GM18507 (cell line): ENCODE measurements around the gene GSTM3.

Experiments
- DNase-seq: peaks from one replicate; pipeline ENCODE4 v3.0.0; 2011; ENCODE audit warnings: low read depth; ENCODE audit not compliant: insufficient read length; ENCODE audit errors: extremely low spot score
- FAIRE-seq: peaks from 2 replicates; lab custom pipeline; 2011; peaks lifted over from hg19 to GRCh38; lab: Jason Lieb, UNC

Gene GSTM3

DNA sequence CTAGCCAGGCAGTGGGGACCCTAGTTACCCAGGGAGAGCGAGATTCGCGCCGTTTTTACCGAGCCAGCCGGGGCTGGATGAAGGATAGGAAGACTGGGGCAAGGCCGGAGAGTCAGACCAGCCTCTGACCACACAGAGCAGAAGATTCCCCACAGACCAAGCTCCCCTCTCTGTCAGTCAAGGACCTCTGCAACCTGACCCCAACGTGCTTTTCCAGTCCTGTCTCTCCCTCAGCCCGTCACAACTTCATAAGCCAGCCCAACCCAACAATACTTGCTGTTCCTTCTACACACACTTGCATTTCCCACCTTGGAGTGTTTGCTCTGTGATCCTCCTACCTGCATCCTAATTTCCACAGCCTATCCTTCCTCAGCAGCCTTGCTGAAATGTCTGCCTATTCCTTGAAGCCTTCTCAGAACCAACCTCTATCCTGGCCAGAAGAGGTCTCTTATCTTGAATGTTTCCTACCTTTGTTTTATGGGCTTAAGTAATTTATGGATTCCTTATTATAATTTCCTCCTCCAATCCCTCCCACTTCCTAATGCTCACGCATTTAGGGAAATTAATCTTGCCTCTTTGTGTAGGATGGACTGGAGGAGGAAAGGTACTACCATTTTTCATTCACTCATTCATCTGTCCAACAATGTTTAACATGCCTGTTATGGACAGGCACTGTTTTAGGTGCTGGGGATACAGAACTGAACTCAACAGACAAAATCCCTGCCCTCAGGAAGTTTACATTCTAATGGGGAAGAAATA is at the start of gene GSTM3:
TSS of gene GSTM3 (minus strand) at position 424 of the 759 bp plus-strand sequence. CDS start 751 bp downstream, outside the sequence.
- DNase-seq (no peak), FAIRE-seq (no peak)

DNA sequence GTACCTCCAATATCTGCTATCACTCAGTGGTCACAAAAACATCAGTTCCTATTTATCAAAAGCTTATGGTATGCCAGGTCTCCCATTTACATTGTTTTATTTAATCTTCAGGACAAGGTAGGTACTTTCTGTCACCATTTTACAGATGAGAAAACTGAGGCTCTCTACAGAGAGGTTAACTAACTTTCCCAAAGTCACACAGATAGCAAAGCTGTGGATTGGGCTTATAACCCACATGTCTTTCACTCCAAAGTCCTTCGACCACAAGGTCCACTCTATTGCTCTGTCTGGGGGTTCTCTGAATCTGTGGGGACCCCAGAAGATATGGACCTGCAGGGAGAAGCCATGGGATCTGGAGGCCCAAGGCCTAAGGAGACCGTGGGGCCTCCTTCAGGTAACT is 49.5 kb upstream of the GSTM3 start:
- FAIRE-seq (no peak), DNase-seq (no peak)

- no peak for DNase-seq
- no peak for FAIRE-seq
Observed at GRCh38 chr1:109789551-109790180, 48.8 kb upstream of the GSTM3 start.

DNA sequence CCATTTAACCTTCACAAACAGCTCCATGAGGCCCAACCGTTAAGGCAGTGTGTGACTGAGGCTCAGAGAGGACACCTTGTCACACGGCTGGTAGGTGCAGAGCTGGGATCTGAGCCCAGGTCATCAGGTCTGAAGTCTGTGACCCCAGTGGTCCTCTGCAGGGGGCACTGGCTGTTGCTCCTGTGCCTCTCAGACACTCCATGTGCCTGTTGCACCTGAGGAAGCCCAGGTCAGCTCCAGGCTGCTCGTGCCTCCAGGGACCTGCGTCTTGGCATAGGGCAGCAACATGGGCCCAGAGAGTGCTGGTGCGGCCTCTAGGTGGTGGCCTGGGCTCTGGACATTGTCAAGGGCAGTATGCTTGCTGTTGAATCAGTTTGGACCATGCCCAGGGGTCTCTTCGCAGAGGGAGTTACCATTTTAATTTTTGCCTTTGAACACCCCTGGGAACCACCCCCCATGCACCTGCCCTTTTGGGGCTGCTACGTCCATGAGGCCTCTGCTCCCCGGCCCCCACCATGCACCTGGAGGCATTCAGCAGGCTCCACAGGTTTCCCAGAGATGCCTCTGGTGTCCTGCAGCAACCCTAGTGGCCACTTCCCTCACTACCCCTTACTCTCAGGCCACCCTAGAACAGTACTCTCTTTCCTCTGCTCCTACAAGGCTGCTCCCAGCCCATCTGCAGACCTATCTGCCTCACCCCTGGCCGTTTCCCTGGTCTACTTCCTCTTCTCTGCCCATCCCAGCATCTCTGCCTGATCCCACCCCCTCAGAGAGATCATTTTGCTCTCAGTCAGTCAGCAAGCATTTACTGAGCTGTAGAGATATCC is 48.1 kb upstream of the GSTM3 start:
- FAIRE-seq (no peak), DNase-seq (no peak)

DNA sequence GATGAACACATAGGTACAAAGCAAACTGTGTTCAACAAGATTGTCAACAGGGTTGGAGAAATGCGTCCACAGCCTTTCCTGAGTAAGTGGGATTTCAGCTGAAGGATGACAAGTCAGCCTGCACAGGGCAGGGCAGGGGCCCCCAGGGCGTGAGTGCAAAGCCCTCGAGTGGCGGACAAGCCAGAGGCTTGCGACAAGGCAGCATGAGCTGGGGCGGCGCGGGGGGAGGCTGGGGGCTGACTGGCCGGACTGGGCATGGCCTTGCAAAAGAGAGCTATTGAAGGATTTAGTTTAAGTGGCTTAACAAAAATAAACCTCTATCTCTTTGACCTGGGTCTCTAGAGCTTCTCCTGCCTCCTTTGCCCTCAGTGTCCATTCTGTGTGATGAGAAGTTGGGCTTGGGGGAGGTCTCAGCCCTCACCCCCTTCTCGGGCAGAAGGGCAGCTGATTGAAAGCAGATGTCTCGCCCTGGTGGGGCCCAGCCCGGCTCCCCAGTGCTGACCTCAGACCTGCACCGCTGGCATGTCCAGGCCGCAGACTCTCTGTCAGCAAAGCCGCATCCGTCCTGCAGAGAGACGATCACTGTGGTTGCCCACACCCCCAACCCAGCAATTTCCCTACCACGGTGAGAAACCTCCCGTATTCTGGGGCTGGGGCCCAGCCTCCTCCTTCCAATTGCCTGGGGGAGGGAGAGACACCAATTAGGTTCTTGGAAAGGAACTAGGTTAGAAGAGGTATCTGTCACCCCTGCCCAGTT is 47.2 kb upstream of the GSTM3 start:
- no peak for DNase-seq
- FAIRE-seq: no peak

GRCh38 chr1:109787211-109787844 is 46.5 kb upstream of the GSTM3 start:
- no peak for DNase-seq
- FAIRE-seq: no peak

DNA sequence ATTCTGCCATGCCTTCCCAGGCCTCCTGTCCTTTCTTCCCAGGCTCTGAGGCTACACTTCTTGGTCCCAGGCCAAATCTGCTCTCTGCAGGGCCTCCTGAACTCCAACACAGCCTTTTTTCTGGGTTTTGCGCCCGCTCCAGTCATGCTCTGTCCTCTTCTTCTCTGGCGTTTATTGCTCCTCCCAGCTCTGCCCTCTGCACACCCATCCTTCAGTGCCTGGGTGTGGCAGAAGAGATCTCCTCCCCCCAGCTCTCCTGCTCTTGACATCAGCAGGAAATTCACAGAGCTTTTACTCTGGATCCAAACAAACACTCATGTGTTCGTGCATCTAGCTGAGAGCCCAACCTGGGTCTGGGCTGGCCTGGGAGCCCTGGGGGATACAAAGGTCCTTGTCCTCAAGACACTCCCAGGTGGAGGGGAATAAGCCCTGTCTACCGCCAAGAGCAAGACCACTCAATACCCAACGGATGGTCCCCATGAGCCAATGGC is 45.7 kb upstream of the GSTM3 start:
- FAIRE-seq (no peak), DNase-seq (no peak)

DNA sequence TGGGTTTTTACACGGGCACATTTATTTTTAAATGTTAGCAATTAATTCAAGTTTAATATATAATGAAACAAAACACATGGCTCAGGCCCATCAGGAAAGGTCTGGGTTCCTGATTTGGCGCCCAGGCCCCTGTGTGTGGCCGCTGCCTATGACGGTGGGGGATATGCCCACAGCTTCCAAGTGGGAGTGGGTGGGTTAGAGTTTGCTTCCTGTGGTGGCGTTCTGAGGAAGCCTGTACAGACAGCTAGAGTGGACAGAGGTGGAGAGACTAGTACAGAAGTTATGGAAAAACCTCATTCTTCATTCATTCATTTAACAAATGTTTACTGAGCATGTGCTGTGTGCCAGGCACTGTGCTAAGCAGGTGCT is 45.3 kb upstream of the GSTM3 start:
- DNase-seq (no peak), FAIRE-seq (no peak)

DNA sequence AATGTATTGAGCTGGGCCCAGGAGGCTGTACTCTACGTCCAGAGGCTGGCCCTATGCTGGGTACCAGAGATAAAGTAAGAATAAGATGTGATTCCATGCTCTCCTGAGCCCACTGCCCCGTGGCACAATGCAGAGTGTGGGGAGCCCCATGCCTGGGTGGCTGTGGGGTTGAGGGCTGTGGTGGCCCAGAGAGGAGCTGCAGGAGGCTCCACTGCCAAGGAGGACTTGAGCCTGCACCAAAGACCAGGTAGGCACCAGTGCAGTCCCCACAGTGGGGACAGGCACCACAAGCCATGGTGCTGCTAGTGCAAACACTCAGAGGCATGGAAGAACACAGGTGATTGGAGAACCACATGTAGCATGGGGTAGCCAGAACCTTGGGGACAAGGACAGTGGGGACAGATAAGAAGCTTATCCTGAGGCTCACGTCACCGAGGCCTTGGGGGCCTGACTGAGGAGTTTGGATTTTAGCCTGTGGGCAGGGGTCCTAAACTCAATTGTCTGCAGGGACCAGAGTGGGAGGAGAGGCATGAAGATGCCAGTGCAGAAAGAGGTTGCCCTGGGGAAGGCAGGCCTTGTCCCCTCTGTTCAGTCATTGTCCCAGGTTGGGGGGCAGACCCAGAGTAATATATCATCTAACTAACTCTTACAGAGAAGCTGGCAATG is 44.7 kb upstream of the GSTM3 start:
- FAIRE-seq (no peak), DNase-seq (no peak)

- no peak for FAIRE-seq
- DNase-seq: no peak
Observed at GRCh38 chr1:109784551-109785252, 43.9 kb upstream of the GSTM3 start.

GRCh38 chr1:109783436-109783835 is 42.6 kb upstream of the GSTM3 start:
- no peak for DNase-seq
- FAIRE-seq: no peak

DNA sequence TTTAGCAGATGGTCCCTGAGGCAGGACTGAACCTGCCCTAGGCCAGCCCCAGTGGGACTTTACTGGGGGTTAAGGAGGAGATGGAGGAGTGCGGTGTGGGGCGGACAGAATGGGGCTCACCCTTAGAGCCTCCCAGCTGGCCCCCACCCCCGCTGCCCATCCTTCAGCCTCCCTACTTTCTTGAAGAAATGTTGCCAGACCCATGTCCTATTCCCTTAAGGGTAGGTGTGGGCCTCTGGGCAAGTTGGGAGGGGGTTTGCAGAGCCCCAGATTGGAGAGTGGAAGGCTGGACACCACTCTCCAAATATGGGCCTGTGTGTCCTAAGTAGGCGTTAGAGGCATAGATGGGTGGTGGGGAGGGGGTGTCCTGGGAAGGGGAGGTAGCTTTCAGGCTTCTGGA is 42.1 kb upstream of the GSTM3 start:
- DNase-seq: no peak
- no peak for FAIRE-seq

DNA sequence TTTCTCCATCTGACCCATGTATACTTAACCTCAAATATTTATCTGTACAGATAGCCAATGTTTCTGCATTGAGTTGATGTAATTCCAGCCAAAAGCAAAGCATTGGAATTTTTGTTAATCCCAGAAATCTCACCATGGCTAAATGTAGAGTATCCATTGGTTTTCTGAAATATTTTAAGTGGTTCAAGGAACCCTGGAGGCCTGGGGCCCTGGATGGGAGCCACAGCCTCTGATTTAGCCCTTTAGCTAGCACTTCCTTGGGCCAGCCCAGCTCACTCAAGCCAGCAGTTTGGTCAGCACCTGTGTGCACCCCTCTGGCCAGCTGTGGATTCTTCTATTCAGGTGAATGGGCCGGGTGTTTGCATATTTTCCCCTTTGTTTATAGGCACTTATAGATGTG is 41.7 kb upstream of the GSTM3 start:
- FAIRE-seq (no peak), DNase-seq (no peak)

DNA sequence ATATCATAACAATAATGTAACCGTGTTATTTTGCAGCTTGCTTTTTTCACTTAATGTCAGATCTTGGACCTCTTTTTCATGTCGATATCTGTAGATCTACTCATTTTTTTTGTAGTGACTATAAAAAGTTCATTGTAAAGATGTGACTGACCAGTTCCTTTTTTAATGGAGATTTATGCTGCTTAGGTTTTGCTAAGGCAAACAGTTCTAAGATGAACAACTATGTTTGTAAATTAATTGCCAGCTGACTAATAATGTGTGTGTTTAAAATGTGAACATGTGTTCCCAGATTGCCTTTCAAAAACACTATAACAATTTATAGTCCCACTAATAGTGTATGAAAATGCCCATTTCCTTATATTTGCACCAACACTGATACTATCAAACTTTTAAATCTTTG is 41.0 kb upstream of the GSTM3 start:
- no peak for FAIRE-seq
- no peak for DNase-seq

GRCh38 chr1:109780982-109781381 is 40.1 kb upstream of the GSTM3 start:
- DNase-seq (no peak), FAIRE-seq (no peak)

- no peak for FAIRE-seq
- no peak for DNase-seq
Observed at GRCh38 chr1:109777980-109778625, 37.3 kb upstream of the GSTM3 start.

DNA sequence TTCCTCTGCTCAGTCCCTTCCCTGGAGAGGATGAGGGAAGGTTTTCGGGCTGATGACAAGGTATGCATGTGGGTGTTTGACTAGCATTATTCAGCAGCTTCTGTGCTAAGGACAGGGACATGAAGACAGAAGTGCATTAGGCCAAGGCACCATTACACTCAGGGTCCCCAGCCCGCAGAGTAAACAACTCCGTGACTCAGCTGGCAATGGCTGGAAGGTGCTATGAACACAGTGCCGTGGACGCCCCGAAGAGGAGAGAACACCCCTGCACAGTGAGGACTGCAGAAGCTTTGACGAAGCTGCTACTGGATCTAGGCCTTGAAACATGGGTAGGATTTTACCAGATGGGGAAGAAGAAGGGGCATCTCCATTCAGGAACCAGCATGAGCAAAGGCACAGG is 36.6 kb upstream of the GSTM3 start:
- DNase-seq (no peak), FAIRE-seq (no peak)

DNA sequence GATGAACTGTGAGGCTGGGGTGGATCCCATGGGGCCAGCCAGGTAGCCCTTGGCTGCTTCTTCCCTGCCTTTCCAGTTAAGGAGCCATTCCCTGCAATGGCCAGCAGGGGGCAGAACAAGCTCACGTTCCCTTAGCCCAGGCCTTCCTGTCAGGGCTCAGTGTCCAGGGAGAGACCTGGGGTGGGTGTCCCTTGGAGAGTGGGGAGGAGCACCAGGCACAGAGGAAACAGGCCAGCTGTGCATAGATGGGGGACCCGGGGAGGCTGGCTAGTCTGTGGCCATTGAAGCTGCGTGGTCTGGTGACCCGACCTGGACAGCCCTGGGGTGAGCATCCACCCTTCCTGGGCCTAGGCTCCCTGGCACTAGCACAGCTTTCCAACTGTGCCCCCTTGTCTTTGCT is 36.1 kb upstream of the GSTM3 start:
- FAIRE-seq: peak; percentile 73
- DNase-seq: peak; percentile 70
